GM12892 (cell line): ENCODE results near the gene TCF15.
"Not testable (repeated sequence)": the region's sequence is repeated elsewhere in the genome, so short reads cannot be mapped to it uniquely, and the experiment has no call there.

Experiments used
- POLR2A ChIP-seq: IDR thresholded peaks from 2 replicates; pipeline ENCODE4 v1.6.1; 2011; ENCODE audit warnings: low read depth, low read length, control low read depth
- POLR2AphosphoS5 ChIP-seq: IDR thresholded peaks from 2 replicates; pipeline ENCODE4 v1.6.1; 2011; ENCODE audit warnings: low read depth, low read length, control low read depth

DNA sequence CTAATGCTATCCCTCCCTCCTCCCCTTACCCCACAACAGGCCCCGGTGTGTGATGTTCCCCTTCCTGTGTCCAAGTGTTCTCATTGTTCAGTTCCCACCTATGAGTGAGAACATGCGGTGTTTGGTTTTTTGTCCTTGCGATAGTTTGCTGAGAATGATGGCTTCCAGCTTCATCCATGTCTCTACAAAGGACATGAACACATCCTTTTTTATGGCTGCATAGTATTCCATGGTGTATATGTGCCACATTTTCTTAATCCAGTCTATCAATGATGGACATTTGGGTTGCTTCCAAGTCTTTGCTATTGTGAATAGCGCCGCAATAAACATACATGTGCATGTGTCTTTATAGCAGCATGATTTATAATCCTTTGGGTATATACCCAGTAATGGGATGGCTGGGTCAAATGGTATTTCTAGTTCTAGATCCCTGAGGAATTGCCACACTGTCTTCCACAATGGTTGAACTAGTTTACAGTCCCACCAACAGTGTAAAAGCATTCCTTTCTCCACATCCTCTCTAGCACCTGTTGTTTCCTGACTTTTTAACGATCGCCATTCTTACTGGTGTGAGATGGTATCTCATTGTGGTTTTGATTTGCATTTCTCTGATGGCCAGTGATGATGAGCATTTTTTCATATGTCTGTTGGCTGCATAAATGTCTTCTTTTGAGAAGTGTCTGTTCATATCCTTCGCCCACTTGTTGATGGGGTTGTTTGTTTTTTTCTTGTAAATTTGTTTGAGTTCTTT lies 31.0 kb downstream of the TCF15 start:
- not testable (repeated sequence) for TF ChIP-seq POLR2A, POLR2AphosphoS5
